ENCODE data around the gene FGF18.

The FGF18 gene

DNA sequence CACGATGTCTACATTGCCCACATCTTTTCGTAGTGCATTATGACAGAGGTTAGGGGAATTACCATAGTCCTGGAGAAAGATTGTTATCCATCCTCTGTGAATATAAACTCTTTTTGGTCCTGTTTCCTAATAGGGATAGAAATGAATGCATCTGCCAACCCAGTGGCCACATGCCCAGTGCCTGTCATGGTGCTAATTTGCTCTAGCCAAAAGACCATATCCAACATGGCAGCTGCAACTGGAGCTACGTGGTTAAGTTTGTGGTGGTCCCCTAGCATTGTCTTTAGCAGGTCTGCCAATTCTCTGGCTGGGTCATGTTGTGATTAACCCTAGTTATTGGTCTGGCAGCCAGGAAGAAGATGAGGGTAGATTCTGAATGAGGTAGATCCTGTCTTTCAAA, 87.5 kb downstream of the FGF18 start:
- DNase-seq = no peak
